Thyroid gland (tissue), 4 donors: Measurements from ENCODE around the gene CA10. TPM values are rescaled to one million over a fixed set of nuclear protein-coding genes. Genes with fewer than 3 reads are reported as not detected.

ENCODE experiments used
- DNase-seq, 2 donors: peaks; one replicate each; pipeline ENCODE4 v3.0.0-alpha.2; 2019
- H3K27ac ChIP-seq, 3 donors: fragments of 200-600 bp; sonication (generic); 1 replicate in 2 of 3; 2 replicates in 1 of 3; pipeline ENCODE4 v1.5.1; 2016 to 2019; ENCODE audit warnings: mild to moderate bottlenecking in 1 of 3, moderate library complexity in 1 of 3
- H3K27me3 ChIP-seq: fragments of 200-600 bp; sonication (generic); one replicate; pipeline ENCODE4 v1.5.1; 2019
- H3K36me3 ChIP-seq, 2 donors: fragments of 200-600 bp; sonication (generic); one replicate each; pipeline ENCODE4 v1.5.1; 2016 to 2019
- H3K4me1 ChIP-seq, 2 donors: fragments of 200-600 bp; sonication (generic); one replicate each; pipeline ENCODE4 v1.5.1; 2017 to 2019
- H3K4me3 ChIP-seq, 3 donors: fragments of 200-600 bp; sonication (generic); replicated peaks in 1 of 3; 1 replicate in 2 of 3; 2 replicates in 1 of 3; pipeline ENCODE4 v1.5.1; 2016; ENCODE audit warnings: mild to moderate bottlenecking in 1 of 3
- H3K9me3 ChIP-seq: fragments of 200-600 bp; sonication (generic); one replicate; pipeline ENCODE4 v1.5.1; 2017
- CTCF ChIP-seq, 6 experiments: fragments of 200-600 bp in 3 of 6; fragments of 450-650 bp in 3 of 6; sonication (generic) in 3 of 6; IDR thresholded peaks; one replicate each; pipeline ENCODE4 v1.5.1; 2016 to 2019; ENCODE audit warnings: antibody characterized with exemption in 6 of 6, mild to moderate bottlenecking in 2 of 6, inconsistent platforms in 1 of 6, moderate library complexity in 1 of 6
- POLR2A ChIP-seq, 2 donors: fragments of 450-650 bp; IDR thresholded peaks; one replicate each; pipeline ENCODE4 v1.6.1; 2017; ENCODE audit warnings: antibody characterized with exemption in 2 of 2, mild to moderate bottlenecking in 2 of 2, moderate library complexity in 1 of 2
- WGBS, 2 donors: methylation state at CpG; one replicate each; pipeline ENCODE4 v1.1.5; 2017; 5-methylcytosine and 5-hydroxymethylcytosine counted together
- intact Hi-C: fragments of 100-400 bp; cut with DNase I; formaldehyde crosslinking; loops from one replicate; pipeline ENCODE4 v1.15.1; 2023
- total RNA-seq, 4 donors: library from RNA; depleted of rRNA; stranded (reverse); fragments of >200 nt; gene quantifications; one replicate each; pipeline ENCODE4 v1.2.3, GENCODE V29; 2016

The CA10 gene
- total RNA-seq, 4 donors from 2014 or later = not detected

- no peak for TF ChIP-seq POLR2A (IDR thresholded peaks at IDR 0.05)
- no peak for TF ChIP-seq CTCF (IDR thresholded peaks at IDR 0.05)
- Histone ChIP-seq H3K27me3 (no peaks in the 10 kb centered on the region), H3K36me3 (no peaks in the 10 kb centered on the region), H3K27ac (no peak overlapping the region), H3K9me3 (no peaks in the 10 kb centered on the region), H3K4me1 (no peaks in the 10 kb centered on the region), H3K4me3 (no peak overlapping the region)
- 21 to 23% methylated on average over 2 of the region's 2 CpGs for WGBS, 2 donors
- intact Hi-C loops = no loop called here
- DNase-seq = no peak
Measured at GRCh38 chr17:51951741-51952140, 206.8 kb downstream of the CA10 start.

GRCh38 chr17:51948128-51948527 is 210.4 kb downstream of the CA10 start:
- Histone ChIP-seq H3K27ac (no peak overlapping the region), H3K4me3 (no peak overlapping the region), H3K4me1 (no peaks in the 10 kb centered on the region), H3K9me3 (no peaks in the 10 kb centered on the region), H3K27me3 (no peaks in the 10 kb centered on the region), H3K36me3 (no peaks in the 10 kb centered on the region)
- peak; percentile 3 to 17 for DNase-seq
- intact Hi-C loops = no loop called here
- TF ChIP-seq CTCF (IDR thresholded peaks at IDR 0.05) (no peak), POLR2A (IDR thresholded peaks at IDR 0.05) (no peak)
- WGBS, 2 donors = 77 to 78% methylated on average over 4 of the region's 4 CpGs

GRCh38 chr17:51947160-51947735 is 211.3 kb downstream of the CA10 start:
- Histone ChIP-seq H3K27ac (no peak overlapping the region), H3K4me1 (no peaks in the 10 kb centered on the region), H3K27me3 (no peaks in the 10 kb centered on the region), H3K36me3 (no peaks in the 10 kb centered on the region), H3K9me3 (no peaks in the 10 kb centered on the region), H3K4me3 (no peak overlapping the region)
- no peak for DNase-seq
- intact Hi-C loops = no loop called here
- TF ChIP-seq CTCF (IDR thresholded peaks at IDR 0.05) = no peak
- TF ChIP-seq POLR2A (IDR thresholded peaks at IDR 0.05) = no peak
- 73 to 74% methylated on average over 3 of the region's 3 CpGs for WGBS, 2 donors

DNA sequence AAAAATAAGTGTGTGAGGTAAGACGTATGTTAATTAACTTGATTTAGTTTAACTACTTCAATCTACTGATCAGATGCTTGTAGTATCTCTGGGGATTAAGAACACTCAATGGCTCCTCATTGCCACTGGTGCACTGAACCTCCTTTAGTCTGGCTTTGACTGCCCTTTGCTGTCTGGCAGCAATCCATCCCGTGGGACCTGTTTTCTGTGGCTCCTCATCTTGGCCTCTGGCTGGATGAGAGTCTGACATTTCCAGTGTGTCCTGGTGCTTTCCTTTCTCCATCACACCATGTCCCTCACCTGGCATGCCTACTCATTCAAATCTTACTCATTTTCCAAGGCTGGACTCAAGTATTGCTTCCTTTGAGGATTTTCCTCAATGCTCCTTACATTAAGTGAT is 212.2 kb downstream of the CA10 start:
- no peaks in the 10 kb centered on the region for H3K27me3 ChIP-seq
- H3K4me3 ChIP-seq = no peak overlapping the region
- intact Hi-C loops = no loop called here
- no peak for DNase-seq
- no peak for TF ChIP-seq POLR2A (IDR thresholded peaks at IDR 0.05)
- TF ChIP-seq CTCF (IDR thresholded peaks at IDR 0.05) = no peak
- no peak overlapping the region for H3K27ac ChIP-seq
- WGBS, 2 donors = 74 to 87% methylated on average over 2 of the region's 2 CpGs
- no peaks in the 10 kb centered on the region for H3K36me3 ChIP-seq
- H3K4me1 ChIP-seq = no peaks in the 10 kb centered on the region
- no peaks in the 10 kb centered on the region for H3K9me3 ChIP-seq

DNA sequence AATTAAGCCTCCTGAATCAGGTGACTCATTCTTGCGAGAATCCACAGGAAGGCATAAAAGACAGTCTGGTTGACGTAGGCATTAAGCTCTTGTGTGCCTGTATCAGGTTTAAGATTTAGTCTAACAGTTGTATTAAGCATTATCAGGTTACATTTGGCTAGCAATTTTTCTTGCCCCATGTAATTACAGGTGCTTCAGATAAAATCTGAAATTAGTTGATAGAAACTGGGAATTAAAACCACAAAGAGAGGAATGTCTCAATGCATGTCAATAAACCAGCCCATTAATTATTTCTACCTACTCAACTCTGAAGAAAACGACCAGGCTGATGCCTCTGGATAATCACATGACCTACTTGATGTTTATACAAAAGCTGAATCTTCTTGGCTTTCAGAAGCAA is 217.2 kb downstream of the CA10 start:
- H3K9me3 ChIP-seq = no peaks in the 10 kb centered on the region
- H3K27me3 ChIP-seq = no peaks in the 10 kb centered on the region
- DNase-seq = no peak
- intact Hi-C loops = no loop called here
- no peak for TF ChIP-seq CTCF (IDR thresholded peaks at IDR 0.05)
- no peak for TF ChIP-seq POLR2A (IDR thresholded peaks at IDR 0.05)
- H3K4me1 ChIP-seq = peaks cover 5 to 7% of the 10 kb centered on the region in 2 donors
- H3K36me3 ChIP-seq = no peaks in the 10 kb centered on the region
- H3K4me3 ChIP-seq = no peak overlapping the region
- H3K27ac ChIP-seq = no peak overlapping the region
- WGBS, 2 donors = 58 to 63% methylated on average over 3 of the region's 3 CpGs
